Colonic mucosa (tissue), 4 donors: ENCODE measurements around the gene AFMID. TPM values are rescaled to one million over a fixed set of nuclear protein-coding genes. Genes with fewer than 3 reads are reported as not detected.

ENCODE experiments used
- DNase-seq: peaks from one replicate; pipeline ENCODE4 v3.0.0-alpha.2; 2020
- H3K27ac ChIP-seq: fragments of 200-600 bp; one replicate; pipeline ENCODE4 v1.8.0; 2021
- H3K27me3 ChIP-seq: fragments of 200-600 bp; one replicate; pipeline ENCODE4 v1.8.0; 2021
- H3K36me3 ChIP-seq: fragments of 200-600 bp; one replicate; pipeline ENCODE4 v1.8.0; 2021
- H3K4me1 ChIP-seq: fragments of 200-600 bp; one replicate; pipeline ENCODE4 v1.8.0; 2021; ENCODE audit warnings: mild to moderate bottlenecking
- H3K4me3 ChIP-seq: fragments of 200-600 bp; one replicate; pipeline ENCODE4 v1.8.0; 2021
- H3K9ac ChIP-seq, 2 donors: one replicate each; pipeline ENCODE4 v1.7.0; 2013; ENCODE audit warnings: control low read depth in 2 of 2, low read depth in 2 of 2, low read length in 2 of 2
- H3K9me3 ChIP-seq: fragments of 200-600 bp; one replicate; pipeline ENCODE4 v1.8.0; 2021
- CTCF ChIP-seq: fragments of 200-600 bp; IDR thresholded peaks from one replicate; pipeline ENCODE4 v1.8.0; 2022; ENCODE audit warnings: antibody characterized with exemption, mild to moderate bottlenecking
- intact Hi-C: fragments of 100-400 bp; cut with DNase I; formaldehyde crosslinking; loops from one replicate; pipeline ENCODE4 v1.14.1; 2022
- total RNA-seq, 2 donors: library from RNA; stranded (reverse); fragmentation: NEBNext Ultra II Directional in 1 of 2; extraction: Animal tissue kit (Norgen Biotek cat#: 25700) in 1 of 2; gene quantifications; one replicate each; pipeline ENCODE4 v1.2.1, GENCODE V29; 2021
- donor health status: healthy.
- donor health status: DM: no; HTN: no; CAD: no.
- donor health status: DM: no; HTN: no; CAD: no.

Gene AFMID
- total RNA-seq, 2 donors from 2014 or later = 30.6 to 33.3 TPM

GRCh38 chr17:78236362-78237127, 49.4 kb downstream of the AFMID start:
- H3K27me3 ChIP-seq = peaks cover 14% of the 10 kb centered on the region
- no peaks in the 10 kb centered on the region for H3K36me3 ChIP-seq
- no peak overlapping the region for H3K4me3 ChIP-seq
- no peaks in the 10 kb centered on the region for H3K9me3 ChIP-seq
- intact Hi-C loops = no loop called here
- DNase-seq = no peak
- H3K27ac ChIP-seq = no peak overlapping the region
- TF ChIP-seq CTCF = no peak
- no peaks in the 10 kb centered on the region for H3K4me1 ChIP-seq
- no peak overlapping the region for H3K9ac ChIP-seq

GRCh38 chr17:78237401-78238012, 50.3 kb downstream of the AFMID start:
- Histone ChIP-seq H3K27me3 (peaks cover 7% of the 10 kb centered on the region), H3K9me3 (no peaks in the 10 kb centered on the region), H3K36me3 (no peaks in the 10 kb centered on the region), H3K9ac (peak overlapping the region in 1 of 2 donors; percentile 24), H3K4me3 (no peak overlapping the region), H3K4me1 (no peaks in the 10 kb centered on the region), H3K27ac (no peak overlapping the region)
- no peak for TF ChIP-seq CTCF
- no peak for DNase-seq
- intact Hi-C loops = no loop called here

GRCh38 chr17:78238823-78239488, 51.8 kb downstream of the AFMID start:
- DNase-seq = no peak

GRCh38 chr17:78239489-78239931, 52.3 kb downstream of the AFMID start:
- no peak for DNase-seq
- Histone ChIP-seq H3K36me3 (no peaks in the 10 kb centered on the region), H3K9ac (no peak overlapping the region), H3K27me3 (no peaks in the 10 kb centered on the region), H3K9me3 (no peaks in the 10 kb centered on the region), H3K4me3 (no peak overlapping the region), H3K4me1 (no peaks in the 10 kb centered on the region), H3K27ac (no peak overlapping the region)
- no peak for TF ChIP-seq CTCF
- intact Hi-C loops = no loop called here

More at GRCh38 chr17:78238823-78239488, 51.8 kb downstream of the AFMID start:
- Histone ChIP-seq H3K27me3 (no peaks in the 10 kb centered on the region), H3K36me3 (no peaks in the 10 kb centered on the region), H3K9me3 (no peaks in the 10 kb centered on the region), H3K4me3 (no peak overlapping the region), H3K27ac (no peak overlapping the region), H3K4me1 (no peaks in the 10 kb centered on the region), H3K9ac (no peak overlapping the region)
- intact Hi-C loops = no loop called here
- TF ChIP-seq CTCF = no peak

- TF ChIP-seq CTCF = no peak
- no peak overlapping the region for H3K9ac ChIP-seq
- no peaks in the 10 kb centered on the region for H3K4me1 ChIP-seq
- H3K27me3 ChIP-seq = no peaks in the 10 kb centered on the region
- no peak for DNase-seq
- intact Hi-C loops = no loop called here
- no peak overlapping the region for H3K4me3 ChIP-seq
- H3K27ac ChIP-seq = no peak overlapping the region
- no peaks in the 10 kb centered on the region for H3K36me3 ChIP-seq
- H3K9me3 ChIP-seq = no peaks in the 10 kb centered on the region
These were observed 53.0 kb downstream of the AFMID start for GRCh38 chr17:78240012-78240655.
